MM.1S (cell line): Measurements from ENCODE around the gene MTMR2.

Source experiments
- DNase-seq: peaks from one replicate; pipeline ENCODE4 v3.0.0-alpha.2; 2015
- H2AFZ ChIP-seq: fragments of 300-600 bp; sonication (generic); 2 replicates; pipeline ENCODE4 v1.6.0; 2016; ENCODE audit warnings: antibody characterized with exemption, low read length
- H3F3A ChIP-seq: fragments of 300-600 bp; sonication (generic); 2 replicates; pipeline ENCODE4 v1.6.1; 2016; ENCODE audit warnings: mild to moderate bottlenecking, antibody characterized with exemption, low read length, moderate library complexity, mixed read lengths; ENCODE audit not compliant: insufficient read depth
- H3K27ac ChIP-seq: fragments of 300-600 bp; sonication (generic); 2 replicates; pipeline ENCODE4 v1.5.1; 2016; ENCODE audit warnings: mild to moderate bottlenecking, low read length
- H3K27me3 ChIP-seq: fragments of 300-600 bp; sonication (generic); replicated peaks from 2 replicates; pipeline ENCODE4 v1.6.0; 2016; ENCODE audit warnings: low read length; ENCODE audit not compliant: insufficient read depth
- H3K36me3 ChIP-seq: fragments of 300-600 bp; sonication (generic); replicated peaks from 2 replicates; pipeline ENCODE4 v1.6.1; 2016; ENCODE audit warnings: mild to moderate bottlenecking, low read length, mixed read lengths; ENCODE audit not compliant: insufficient read depth
- H3K4me1 ChIP-seq: fragments of 300-600 bp; sonication (generic); 2 replicates; pipeline ENCODE4 v1.6.1; 2016; ENCODE audit warnings: low read length, mixed read lengths
- H3K4me2 ChIP-seq: fragments of 300-600 bp; sonication (generic); 2 replicates; pipeline ENCODE4 v1.6.0; 2016; ENCODE audit warnings: low read depth, low read length
- H3K4me3 ChIP-seq: fragments of 300-600 bp; sonication (generic); 2 replicates; pipeline ENCODE4 v1.5.1; 2016; ENCODE audit warnings: low read length, mixed read lengths
- H3K79me2 ChIP-seq: fragments of 300-600 bp; sonication (generic); 2 replicates; pipeline ENCODE4 v1.6.1; 2016; ENCODE audit warnings: mixed run types, low read length, mixed read lengths
- H3K9ac ChIP-seq: fragments of 300-600 bp; sonication (generic); 2 replicates; pipeline ENCODE4 v1.6.1; 2016; ENCODE audit warnings: low read length, mixed read lengths
- H3K9me2 ChIP-seq: fragments of 300-600 bp; sonication (generic); replicated peaks from 2 replicates; pipeline ENCODE4 v1.6.1; 2016; ENCODE audit warnings: mild to moderate bottlenecking, low read length, mixed read lengths; ENCODE audit not compliant: insufficient read depth
- H3K9me3 ChIP-seq: fragments of 300-600 bp; sonication (generic); replicated peaks from 2 replicates; pipeline ENCODE4 v1.6.1; 2016; ENCODE audit warnings: mild to moderate bottlenecking, low read length, mixed read lengths; ENCODE audit not compliant: insufficient read depth
- H4K20me1 ChIP-seq: fragments of 300-600 bp; sonication (generic); 2 replicates; pipeline ENCODE4 v1.6.1; 2016; ENCODE audit warnings: mild to moderate bottlenecking, low read length, moderate library complexity, mixed read lengths; ENCODE audit not compliant: insufficient read depth
- CTCF ChIP-seq: fragments of 300-600 bp; sonication (generic); IDR thresholded peaks from 2 replicates; pipeline ENCODE4 v1.5.1; 2016; ENCODE audit warnings: antibody characterized with exemption, low read length, mixed read lengths
- EZH2 ChIP-seq: fragments of 300-600 bp; sonication (generic); optimal IDR thresholded peaks from 2 replicates; pipeline ENCODE3; 2017; ENCODE audit warnings: low read depth, mild to moderate bottlenecking, antibody characterized with exemption, low read length, mixed read lengths
- EZH2phosphoT487 ChIP-seq: fragments of 300-600 bp; sonication (generic); IDR thresholded peaks from 2 replicates; pipeline ENCODE4 v1.6.1; 2018; ENCODE audit warnings: antibody characterized with exemption, low read length

The MTMR2 gene

GRCh38 chr11:95918056-95918455, 5.9 kb downstream of the MTMR2 start:
- Histone ChIP-seq H3F3A (peaks cover 6% of the 10 kb centered on the region; the same call in 1 of the 2 replicates), H3K4me1 (0 out of 2 replicates have a peak, but pooled peaks cover 1% of the 10 kb centered on the region), H3K9me3 (no peaks in the 10 kb centered on the region), H3K79me2 (peaks cover 9% of the 10 kb centered on the region; the same call in 1 of the 2 replicates), H3K36me3 (no peaks in the 10 kb centered on the region), H4K20me1 (no peaks in the 10 kb centered on the region), H3K9ac (no peak overlapping the region), H3K4me3 (no peak overlapping the region), H3K9me2 (no peaks in the 10 kb centered on the region), H2AFZ (no peak overlapping the region), H3K27ac (no peak overlapping the region), H3K4me2 (no peak overlapping the region), H3K27me3 (no peaks in the 10 kb centered on the region)
- no peak for DNase-seq
- TF ChIP-seq EZH2 (no peak), CTCF (no peak), EZH2phosphoT487 (no peak)

GRCh38 chr11:95917193-95918036, 6.5 kb downstream of the MTMR2 start:
- TF ChIP-seq EZH2phosphoT487 (no peak), CTCF (no peak), EZH2 (no peak)
- no peak overlapping the region for H2AFZ ChIP-seq
- H3F3A ChIP-seq = 0 out of 2 replicates have a peak, but pooled peaks cover 1% of the 10 kb centered on the region
- DNase-seq = no peak
- H3K4me2 ChIP-seq = no peak overlapping the region
- no peaks in the 10 kb centered on the region for H3K4me1 ChIP-seq
- no peaks in the 10 kb centered on the region for H3K27me3 ChIP-seq
- H3K27ac ChIP-seq = no peak overlapping the region
- H3K4me3 ChIP-seq = no peak overlapping the region
- H3K9ac ChIP-seq = no peak overlapping the region
- H4K20me1 ChIP-seq = no peaks in the 10 kb centered on the region
- no peaks in the 10 kb centered on the region for H3K36me3 ChIP-seq
- H3K9me3 ChIP-seq = no peaks in the 10 kb centered on the region
- H3K9me2 ChIP-seq = no peaks in the 10 kb centered on the region
- H3K79me2 ChIP-seq = peaks cover 9% of the 10 kb centered on the region; the same call in 1 of the 2 replicates

GRCh38 chr11:95916049-95916448, 7.9 kb downstream of the MTMR2 start:
- H3K36me3 ChIP-seq = no peaks in the 10 kb centered on the region
- TF ChIP-seq EZH2phosphoT487 (no peak), CTCF (no peak), EZH2 (no peak)
- no peak overlapping the region for H3K4me3 ChIP-seq
- no peak overlapping the region for H3K27ac ChIP-seq
- H2AFZ ChIP-seq = no peak overlapping the region
- H3K4me1 ChIP-seq = no peaks in the 10 kb centered on the region
- no peaks in the 10 kb centered on the region for H3K9me3 ChIP-seq
- no peak for DNase-seq
- H3K27me3 ChIP-seq = no peaks in the 10 kb centered on the region
- peaks cover 9% of the 10 kb centered on the region; the same call in 1 of the 2 replicates for H3K79me2 ChIP-seq
- no peaks in the 10 kb centered on the region for H3F3A ChIP-seq
- no peak overlapping the region for H3K4me2 ChIP-seq
- no peaks in the 10 kb centered on the region for H4K20me1 ChIP-seq
- H3K9me2 ChIP-seq = no peaks in the 10 kb centered on the region
- H3K9ac ChIP-seq = no peak overlapping the region
